ENCODE results near the gene DUSP22.

GRCh38 chr6:298233-299103 lies 6.2 kb downstream of the DUSP22 start:
- no peak for TF ChIP-seq CTCF (IDR thresholded peaks at IDR 0.05)
- TF ChIP-seq POLR2A (IDR thresholded peaks at IDR 0.05): no peak
